Epithelial cell of prostate (primary cell): ENCODE results near the gene SRP54.
"Not testable (repeated sequence)": the region's sequence is repeated elsewhere in the genome, so short reads cannot be mapped to it uniquely, and the experiment has no call there.

Experiments used
- DNase-seq: peaks from one replicate; pipeline ENCODE4 v3.0.0-alpha.2; 2011; ENCODE audit warnings: low read depth, low spot score
- H3K27ac ChIP-seq: fragments of 450-650 bp; 2 replicates; pipeline ENCODE4 v1.5.1; 2017; ENCODE audit warnings: mild to moderate bottlenecking

The SRP54 gene

DNA sequence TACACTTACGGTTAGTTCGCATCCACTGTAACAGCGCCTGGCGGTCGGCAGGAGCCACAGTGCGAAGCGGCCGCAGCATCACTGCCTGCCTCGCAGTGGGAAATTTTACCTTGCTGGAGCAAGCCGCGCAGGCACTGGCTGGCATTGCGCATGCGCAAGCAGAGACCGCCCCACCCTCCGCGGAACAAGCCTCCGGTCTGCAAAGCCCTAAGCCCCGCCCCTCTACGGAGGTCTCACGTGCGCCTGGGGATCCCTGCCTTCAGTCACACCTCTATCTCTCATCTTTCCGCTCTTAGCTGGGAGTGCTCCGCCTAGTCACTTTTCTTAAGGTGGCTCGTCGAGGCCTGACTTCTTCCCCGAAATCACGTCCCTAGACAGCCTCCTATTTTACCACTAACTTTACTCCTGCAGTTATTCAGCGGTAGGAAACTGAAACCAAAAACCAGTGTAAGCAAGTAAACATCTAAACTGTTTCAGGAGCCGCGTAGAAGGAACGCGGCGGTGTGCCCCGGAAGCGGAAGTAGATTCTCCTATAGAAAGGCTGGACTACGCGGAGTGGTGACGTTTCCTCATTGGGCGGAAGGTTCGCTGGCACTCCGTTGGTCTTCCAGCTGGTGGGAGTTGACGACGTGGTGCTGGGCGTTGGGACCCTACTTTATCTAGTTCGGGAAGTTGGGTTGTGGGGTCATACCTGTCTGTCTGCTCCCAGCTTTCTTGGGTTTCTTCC, at the start of gene SRP54:
Gene SRP54 (plus strand): TSS at position 572 of the 727 bp plus-strand sequence. CDS start 13,718 bp downstream, outside the sequence.
- peak; percentile 91 for DNase-seq
- H3K27ac ChIP-seq, result peak within 1 kb of the TSS; percentile 96

GRCh38 chr14:34933301-34933700, 49.5 kb upstream of the SRP54 start:
- H3K27ac ChIP-seq, result no peak overlapping the region

DNA sequence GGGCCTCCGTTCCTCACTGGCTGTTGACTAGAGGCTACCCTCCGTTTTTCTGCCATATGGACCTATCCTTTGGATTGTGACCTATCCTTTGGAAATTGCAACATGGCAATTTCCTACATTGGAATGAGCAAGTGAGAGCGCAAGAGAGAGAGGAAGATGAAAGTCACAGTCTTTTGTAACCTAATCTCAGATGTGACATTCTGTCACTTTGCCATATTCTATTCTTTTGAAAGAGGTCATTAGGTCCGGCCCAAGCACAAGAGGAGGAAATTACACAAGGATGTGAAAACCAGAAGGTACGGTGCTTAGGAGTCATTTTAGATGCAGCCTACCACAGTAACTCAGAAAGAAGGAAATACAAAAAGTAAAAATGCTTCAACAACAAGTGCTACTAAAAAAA, 47.3 kb upstream of the SRP54 start:
- H3K27ac ChIP-seq, result no peak overlapping the region
- no peak for DNase-seq

More at GRCh38 chr14:34933301-34933700, 49.5 kb upstream of the SRP54 start:
- no peak for DNase-seq

- no peak overlapping the region for H3K27ac ChIP-seq
- no peak for DNase-seq
Measured at GRCh38 chr14:34937442-34937841, 45.4 kb upstream of the SRP54 start.

- DNase-seq, result no peak
Measured at GRCh38 chr14:34937876-34938275, 44.9 kb upstream of the SRP54 start.

GRCh38 chr14:34943506-34943905, 39.3 kb upstream of the SRP54 start:
- no peak for DNase-seq
- H3K27ac ChIP-seq, result no peak overlapping the region

More at GRCh38 chr14:34937876-34938275, 44.9 kb upstream of the SRP54 start:
- no peak overlapping the region for H3K27ac ChIP-seq

DNA sequence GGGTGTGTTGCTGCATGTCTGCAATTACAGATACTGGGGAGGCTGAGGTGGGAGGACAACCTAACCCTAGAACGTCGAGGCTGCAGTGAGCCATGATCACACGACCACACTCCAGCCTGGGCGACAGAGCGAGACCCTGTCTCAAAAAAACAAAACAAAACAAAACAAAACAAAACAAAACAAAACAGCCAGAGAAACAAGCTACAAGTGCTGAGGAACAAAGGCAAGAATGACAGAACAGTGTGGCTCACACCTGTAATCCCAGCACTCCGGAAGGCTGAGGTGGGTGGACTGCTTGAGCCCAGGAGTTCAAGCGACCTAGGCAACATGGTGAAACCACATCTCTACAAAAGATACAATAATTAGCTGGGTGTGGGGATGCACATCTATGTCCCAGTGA, 38.0 kb upstream of the SRP54 start:
- DNase-seq, result no peak
- no peak overlapping the region for H3K27ac ChIP-seq

DNA sequence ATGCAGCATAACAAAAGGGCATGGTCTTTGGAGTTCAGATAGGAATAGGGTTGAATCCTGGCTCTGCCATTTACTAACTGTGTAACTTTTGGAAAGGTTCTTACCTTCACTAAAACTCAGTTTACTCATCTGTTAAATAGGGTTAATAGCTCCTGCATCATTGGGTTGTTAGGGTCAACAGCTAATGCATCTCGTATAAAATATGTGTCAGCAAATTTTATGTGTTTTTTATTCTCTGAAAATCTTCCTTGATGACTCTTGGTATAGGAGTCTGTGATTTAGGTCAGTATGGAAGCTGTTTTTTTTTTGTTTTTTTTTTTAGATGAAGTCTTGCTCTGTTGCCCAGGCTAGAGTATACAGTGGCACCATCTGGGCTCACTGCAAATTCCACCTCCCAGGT, 36.1 kb upstream of the SRP54 start:
- no peak overlapping the region for H3K27ac ChIP-seq
- no peak for DNase-seq

DNA sequence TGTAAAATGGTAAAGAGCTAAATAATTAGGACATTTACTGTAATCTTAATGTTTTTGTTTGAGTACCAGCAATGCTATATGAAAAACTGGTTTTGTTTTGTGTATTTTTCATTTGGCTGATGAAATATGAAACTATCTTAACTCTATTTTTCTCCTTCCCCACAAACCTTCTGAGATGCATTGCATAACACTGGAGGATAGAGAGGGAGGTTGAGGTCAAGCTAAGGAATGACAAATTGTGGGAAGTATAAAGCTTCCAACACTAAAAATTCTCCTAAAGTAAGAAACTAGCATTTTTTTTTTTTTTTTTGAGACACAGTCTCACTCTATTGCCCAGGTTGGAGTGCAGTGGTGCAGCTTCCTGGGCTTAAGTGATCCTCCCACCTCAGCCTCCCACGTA, 31.5 kb upstream of the SRP54 start:
- DNase-seq, result no peak
- no peak overlapping the region for H3K27ac ChIP-seq

GRCh38 chr14:34956931-34957330, 25.9 kb upstream of the SRP54 start:
- no peak overlapping the region for H3K27ac ChIP-seq
- no peak for DNase-seq

- DNase-seq, result no peak
- no peak overlapping the region for H3K27ac ChIP-seq
Measured at GRCh38 chr14:34957771-34958286, 25.0 kb upstream of the SRP54 start.

DNA sequence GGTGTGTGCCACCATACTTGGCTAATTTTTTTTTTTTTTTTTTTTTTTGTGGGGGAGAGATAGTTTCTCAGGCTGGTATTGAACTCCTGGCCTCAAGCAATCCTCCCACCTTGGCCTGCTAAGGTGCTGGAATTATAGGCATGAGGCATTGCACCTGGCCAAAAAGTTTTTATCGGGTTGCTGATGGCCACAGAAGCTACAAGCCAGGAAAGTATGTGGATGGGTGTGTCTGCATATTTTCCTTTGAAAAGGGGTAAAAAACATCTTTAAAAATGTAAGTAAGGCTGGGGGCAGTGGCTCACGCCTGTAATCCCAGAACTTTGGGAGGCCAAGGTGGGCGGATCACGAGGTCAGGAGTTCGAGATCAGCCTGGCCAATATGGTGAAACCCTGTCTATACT, 20.7 kb upstream of the SRP54 start:
- DNase-seq, H3K27ac ChIP-seq: not testable (repeated sequence)

GRCh38 chr14:34964977-34965764, 17.6 kb upstream of the SRP54 start:
- H3K27ac ChIP-seq, result no peak overlapping the region
- no peak for DNase-seq

DNA sequence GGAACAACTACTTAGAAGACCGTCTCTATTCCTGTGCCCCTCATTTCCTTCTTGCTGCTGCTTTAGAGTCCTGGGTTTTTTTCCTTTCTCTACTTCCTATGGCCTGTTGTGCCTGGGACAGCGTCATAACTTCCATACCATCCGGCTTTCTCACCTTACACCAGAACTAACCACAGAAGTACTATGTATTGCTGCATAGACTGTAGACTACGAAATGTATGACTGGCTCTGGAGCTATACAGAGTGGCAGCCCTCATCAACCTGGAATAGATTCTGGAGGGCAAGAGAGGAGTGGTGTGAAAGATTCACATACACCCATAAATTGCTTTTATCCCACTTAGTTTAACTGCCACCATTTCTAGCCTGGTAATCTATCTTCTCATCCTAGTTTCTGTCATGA, 16.9 kb upstream of the SRP54 start:
- no peak for DNase-seq
- no peak overlapping the region for H3K27ac ChIP-seq

- DNase-seq, result no peak
- no peak overlapping the region for H3K27ac ChIP-seq
Measured at GRCh38 chr14:34966413-34966812, 16.4 kb upstream of the SRP54 start.

DNA sequence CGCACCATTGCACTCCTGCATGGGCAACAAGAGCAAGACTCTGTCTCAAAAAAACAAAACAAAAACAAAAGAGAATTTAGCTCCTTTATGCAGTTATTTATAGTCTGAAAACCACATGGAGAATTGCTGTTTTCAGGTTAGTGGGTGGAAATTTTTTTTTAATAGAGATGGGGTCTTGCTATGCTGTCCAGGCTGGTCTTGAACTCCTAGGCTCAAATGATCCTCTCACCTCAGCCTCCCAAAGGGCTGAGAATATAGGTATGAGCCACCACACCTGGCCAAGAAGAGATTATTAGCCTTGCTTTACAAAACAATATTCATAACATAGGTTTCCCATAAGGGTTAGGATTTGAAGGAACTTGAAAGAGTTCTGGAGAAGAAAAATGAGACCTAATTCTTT, 12.1 kb upstream of the SRP54 start:
- no peak overlapping the region for H3K27ac ChIP-seq
- DNase-seq, result no peak

GRCh38 chr14:34971381-34971780, 11.4 kb upstream of the SRP54 start:
- no peak overlapping the region for H3K27ac ChIP-seq
- DNase-seq, result no peak

GRCh38 chr14:34971801-34972200, 11.0 kb upstream of the SRP54 start:
- no peak for DNase-seq
- H3K27ac ChIP-seq, result no peak overlapping the region

- no peak overlapping the region for H3K27ac ChIP-seq
- DNase-seq, result no peak
Measured at GRCh38 chr14:34978444-34978843, 4.3 kb upstream of the SRP54 start.

GRCh38 chr14:34980337-34980900, 2.4 kb upstream of the SRP54 start:
- no peak for DNase-seq
- H3K27ac ChIP-seq, result peak overlapping the region; percentile 96
